Tibial nerve (tissue), 4 donors: ENCODE data around the gene GPAT2. TPM values are rescaled to one million over a fixed set of nuclear protein-coding genes. Genes with fewer than 3 reads are reported as not detected.
"Not testable (repeated sequence)": the region's sequence is repeated elsewhere in the genome, so short reads cannot be mapped to it uniquely, and the experiment has no call there.

Source experiments
- DNase-seq, 2 donors: peaks; one replicate each; pipeline ENCODE4 v3.0.0-alpha.2; 2019; ENCODE audit warnings: low spot score in 2 of 2
- H3K27ac ChIP-seq, 4 donors: fragments of 200-600 bp; sonication (generic) in 3 of 4; one replicate each; pipeline ENCODE4 v1.5.1; 2017 to 2019; ENCODE audit warnings: mild to moderate bottlenecking in 1 of 4
- H3K27me3 ChIP-seq, 2 donors: fragments of 200-600 bp; sonication (generic) in 1 of 2; one replicate each; pipeline versions ENCODE4 v1.5.1 to v1.6.0; 2017 to 2019
- H3K36me3 ChIP-seq, 3 donors: fragments of 200-600 bp; sonication (generic); one replicate each; pipeline ENCODE4 v1.5.1; 2018 to 2019
- H3K4me1 ChIP-seq, 4 donors: fragments of 200-600 bp; sonication (generic) in 3 of 4; one replicate each; pipeline ENCODE4 v1.5.1; 2017 to 2019
- H3K4me3 ChIP-seq, 4 donors: fragments of 200-600 bp; sonication (generic) in 3 of 4; one replicate each; pipeline ENCODE4 v1.5.1; 2017 to 2019; ENCODE audit warnings: mild to moderate bottlenecking in 1 of 4, moderate library complexity in 1 of 4
- H3K9me3 ChIP-seq, 4 donors: fragments of 200-600 bp; sonication (generic) in 3 of 4; one replicate each; pipeline ENCODE4 v1.5.1; 2017 to 2019
- EP300 ChIP-seq, 2 donors: sonication (generic); formaldehyde crosslinking; IDR thresholded peaks; one replicate each; pipeline ENCODE4 v1.6.1; 2017; ENCODE audit warnings: antibody characterized with exemption in 2 of 2, mild to moderate bottlenecking in 1 of 2
- POLR2A ChIP-seq, 2 donors: fragments of 450-650 bp; IDR thresholded peaks; one replicate each; pipeline ENCODE4 v1.6.1; 2017; ENCODE audit warnings: antibody characterized with exemption in 2 of 2, mild to moderate bottlenecking in 2 of 2, moderate library complexity in 2 of 2
- WGBS, 2 donors: methylation state at CpG; one replicate each; pipeline ENCODE4 v1.1.5; 2018; 5-methylcytosine and 5-hydroxymethylcytosine counted together
- total RNA-seq, 4 donors: library from RNA; depleted of rRNA; stranded (reverse); fragments of >200 nt; gene quantifications; one replicate each; pipeline ENCODE4 v1.1.0, GENCODE V29; 2016
- TF ChIP-seq, protein P1 (sequence below), 5 experiments: fragments of 200-600 bp in 3 of 5; fragments of 450-650 bp in 2 of 5; sonication (generic) in 3 of 5; IDR thresholded peaks; one replicate each; pipeline ENCODE4 v1.5.1; 2016 to 2019; ENCODE audit warnings: antibody characterized with exemption in 5 of 5, mild to moderate bottlenecking in 3 of 5, moderate library complexity in 2 of 5

GPAT2 gene
- total RNA-seq, 4 donors from 2014 or later, result 4.2 to 12.4 (median 6.4) TPM

DNA sequence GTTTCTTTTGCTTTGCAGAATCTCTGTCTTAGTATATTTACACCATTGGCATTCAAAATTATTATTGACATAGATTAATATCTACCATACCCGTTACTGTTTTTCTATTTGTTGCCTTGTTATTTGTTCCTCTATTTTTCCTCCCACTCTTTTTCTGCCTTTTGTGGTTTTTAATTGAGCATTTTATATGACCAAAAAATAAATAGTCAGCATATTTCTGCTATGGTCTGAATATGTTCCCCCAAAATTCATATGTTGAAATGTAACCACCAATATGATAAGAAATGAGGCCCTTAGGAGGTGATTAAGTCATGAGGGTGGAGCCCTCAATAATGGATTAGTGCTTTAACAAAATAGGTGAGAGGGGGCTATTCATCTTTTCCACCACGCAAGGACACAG lies 46.3 kb upstream of the GPAT2 start:
- Histone ChIP-seq H3K4me3 (no peak overlapping the region), H3K27me3 (no peaks in the 10 kb centered on the region), H3K4me1 (peaks cover 0 to 14% (median 6%) of the 10 kb centered on the region in 4 donors), H3K36me3 (no peaks in the 10 kb centered on the region), H3K9me3 (peaks cover 0 to 12% (median 3%) of the 10 kb centered on the region in 4 donors), H3K27ac (no peak overlapping the region)
- TF ChIP-seq, protein P1, sequence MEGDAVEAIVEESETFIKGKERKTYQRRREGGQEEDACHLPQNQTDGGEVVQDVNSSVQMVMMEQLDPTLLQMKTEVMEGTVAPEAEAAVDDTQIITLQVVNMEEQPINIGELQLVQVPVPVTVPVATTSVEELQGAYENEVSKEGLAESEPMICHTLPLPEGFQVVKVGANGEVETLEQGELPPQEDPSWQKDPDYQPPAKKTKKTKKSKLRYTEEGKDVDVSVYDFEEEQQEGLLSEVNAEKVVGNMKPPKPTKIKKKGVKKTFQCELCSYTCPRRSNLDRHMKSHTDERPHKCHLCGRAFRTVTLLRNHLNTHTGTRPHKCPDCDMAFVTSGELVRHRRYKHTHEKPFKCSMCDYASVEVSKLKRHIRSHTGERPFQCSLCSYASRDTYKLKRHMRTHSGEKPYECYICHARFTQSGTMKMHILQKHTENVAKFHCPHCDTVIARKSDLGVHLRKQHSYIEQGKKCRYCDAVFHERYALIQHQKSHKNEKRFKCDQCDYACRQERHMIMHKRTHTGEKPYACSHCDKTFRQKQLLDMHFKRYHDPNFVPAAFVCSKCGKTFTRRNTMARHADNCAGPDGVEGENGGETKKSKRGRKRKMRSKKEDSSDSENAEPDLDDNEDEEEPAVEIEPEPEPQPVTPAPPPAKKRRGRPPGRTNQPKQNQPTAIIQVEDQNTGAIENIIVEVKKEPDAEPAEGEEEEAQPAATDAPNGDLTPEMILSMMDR (IDR thresholded peaks at IDR 0.05), result no peak
- TF ChIP-seq POLR2A (IDR thresholded peaks at IDR 0.05) (no peak), EP300 (IDR thresholded peaks at IDR 0.05) (no peak)
- DNase-seq, result no peak
- 82 to 85% methylated on average over 2 of the region's 2 CpGs for WGBS, 2 donors

DNA sequence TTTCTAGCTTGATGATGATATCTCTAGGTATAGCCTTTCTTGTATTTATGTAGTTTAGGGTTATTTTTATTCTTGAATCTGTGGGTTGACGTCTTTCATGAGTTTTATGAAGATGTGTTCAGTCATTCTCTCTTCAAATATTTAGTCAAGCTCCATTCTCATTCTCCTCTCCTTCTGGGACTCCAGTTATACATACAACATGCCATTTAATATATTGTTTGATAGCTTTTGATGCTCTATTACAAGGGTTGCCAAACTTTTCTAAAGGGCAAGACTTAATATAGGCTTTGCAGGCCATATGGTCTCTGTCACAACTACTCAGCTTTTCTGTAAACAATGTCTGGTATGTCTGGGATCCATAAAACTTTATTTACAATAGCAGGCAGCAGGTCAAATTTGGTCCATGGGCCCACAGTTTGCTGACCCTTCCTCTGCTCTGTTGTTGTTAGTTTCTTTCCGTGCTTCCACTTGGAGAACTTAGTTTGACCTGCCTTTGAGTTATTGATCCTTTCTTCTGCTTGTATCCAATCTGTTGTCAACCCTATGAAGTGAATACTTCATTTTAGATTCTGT lies 40.6 kb upstream of the GPAT2 start:
- Histone ChIP-seq H3K36me3 (no peaks in the 10 kb centered on the region), H3K4me3 (no peak overlapping the region), H3K27me3 (no peaks in the 10 kb centered on the region), H3K27ac (no peak overlapping the region), H3K4me1 (no peaks in the 10 kb centered on the region), H3K9me3 (peaks cover 0 to 22% (median 3%) of the 10 kb centered on the region in 4 donors)
- no peak for DNase-seq
- TF ChIP-seq EP300 (IDR thresholded peaks at IDR 0.05) (no peak), POLR2A (IDR thresholded peaks at IDR 0.05) (no peak)
- TF ChIP-seq, protein P1 (IDR thresholded peaks at IDR 0.05), result no peak
- WGBS, 2 donors, result 61 to 64% methylated on average over 2 of the region's 2 CpGs

DNA sequence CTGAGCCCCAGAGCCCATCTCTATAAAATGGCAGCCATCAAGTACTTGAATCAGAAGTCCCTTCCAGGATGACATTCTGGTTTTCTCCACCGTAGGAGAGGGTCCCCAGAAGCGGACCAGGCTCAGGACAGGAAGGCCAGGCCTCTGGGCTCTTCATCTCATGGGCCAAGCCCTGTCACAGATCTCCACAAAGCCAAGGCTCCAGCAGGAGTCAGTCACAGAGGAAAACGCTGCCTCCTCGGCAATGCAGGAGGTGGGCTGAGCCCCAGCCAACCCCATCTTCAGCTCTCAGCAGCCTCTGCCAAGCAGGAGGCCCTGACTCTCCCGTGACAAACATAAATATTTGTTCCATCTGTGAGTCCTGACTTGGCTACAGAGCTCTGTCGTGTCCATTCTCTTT lies 39.4 kb upstream of the GPAT2 start:
- no peaks in the 10 kb centered on the region for H3K4me1 ChIP-seq
- DNase-seq, result peak in 1 of 2 donors; percentile 1
- 78 to 79% methylated on average over 6 of the region's 6 CpGs for WGBS, 2 donors
- no peaks in the 10 kb centered on the region for H3K36me3 ChIP-seq
- peaks cover 0 to 22% (median 3%) of the 10 kb centered on the region in 4 donors for H3K9me3 ChIP-seq
- H3K4me3 ChIP-seq, result no peak overlapping the region
- H3K27ac ChIP-seq, result no peak overlapping the region
- TF ChIP-seq, protein P1 (IDR thresholded peaks at IDR 0.05), result no peak
- TF ChIP-seq POLR2A (IDR thresholded peaks at IDR 0.05), result no peak
- TF ChIP-seq EP300 (IDR thresholded peaks at IDR 0.05), result no peak
- H3K27me3 ChIP-seq, result no peaks in the 10 kb centered on the region

DNA sequence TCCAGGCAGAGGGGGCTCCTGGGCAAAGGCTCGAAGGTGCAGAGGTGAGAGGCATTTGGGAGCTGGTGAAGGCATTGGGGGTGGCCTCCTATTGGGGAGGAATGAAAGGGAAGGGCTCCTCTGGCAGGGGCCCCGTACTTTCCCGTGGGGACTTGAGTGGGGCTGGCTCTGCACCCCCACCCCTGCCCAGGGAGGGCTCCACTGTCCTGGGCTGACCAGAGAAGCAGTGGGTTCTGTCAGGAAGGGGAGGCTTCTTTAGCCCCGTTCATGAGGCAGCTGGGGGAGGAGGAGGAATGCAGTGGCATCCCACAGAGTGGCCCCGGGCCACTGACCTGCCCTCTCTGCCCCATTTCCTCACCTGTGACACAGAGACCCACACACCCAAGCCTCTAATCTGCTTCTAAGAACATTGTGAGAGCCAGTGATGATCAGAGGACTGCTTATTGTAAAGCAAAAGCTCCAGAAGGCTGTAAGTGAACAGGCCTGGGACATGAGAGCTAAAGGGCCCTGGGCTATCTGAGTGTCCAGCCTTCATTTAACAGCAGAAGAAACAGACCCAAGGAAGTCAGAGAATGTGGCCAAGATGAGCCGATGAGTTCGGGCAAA lies 38.6 kb upstream of the GPAT2 start:
- TF ChIP-seq POLR2A (IDR thresholded peaks at IDR 0.05) (no peak), EP300 (IDR thresholded peaks at IDR 0.05) (no peak)
- TF ChIP-seq, protein P1 (IDR thresholded peaks at IDR 0.05), result no peak
- H3K27ac ChIP-seq, result no peak overlapping the region
- H3K4me3 ChIP-seq, result no peak overlapping the region
- 64 to 66% methylated on average over 7 of the region's 7 CpGs for WGBS, 2 donors
- no peaks in the 10 kb centered on the region for H3K4me1 ChIP-seq
- H3K9me3 ChIP-seq, result peaks cover 0 to 22% (median 3%) of the 10 kb centered on the region in 4 donors
- H3K36me3 ChIP-seq, result no peaks in the 10 kb centered on the region
- DNase-seq, result no peak
- H3K27me3 ChIP-seq, result no peaks in the 10 kb centered on the region

DNA sequence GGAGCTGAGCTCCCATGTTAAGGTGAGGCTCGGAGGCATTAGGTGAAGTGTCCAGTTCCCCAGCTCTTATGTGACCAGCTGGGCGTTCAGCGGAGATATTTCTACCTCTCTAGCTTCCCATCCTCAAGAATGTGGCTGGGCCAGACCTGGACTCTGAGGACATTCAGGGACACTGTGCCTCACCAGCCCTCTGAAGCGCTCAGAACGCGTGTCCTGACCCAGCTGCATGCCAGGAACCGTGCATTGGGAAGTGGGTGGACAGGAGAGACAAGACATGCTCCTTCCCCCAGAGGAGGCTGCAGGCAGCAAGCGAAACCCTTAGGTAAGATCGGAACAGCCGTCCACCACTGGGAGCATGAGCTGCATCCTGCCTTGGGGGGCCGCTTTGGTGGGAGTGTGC lies 38.0 kb upstream of the GPAT2 start:
- DNase-seq, result no peak
- Histone ChIP-seq H3K27me3 (no peaks in the 10 kb centered on the region), H3K9me3 (peaks cover 0 to 22% (median 3%) of the 10 kb centered on the region in 4 donors), H3K36me3 (no peaks in the 10 kb centered on the region), H3K27ac (no peak overlapping the region), H3K4me3 (no peak overlapping the region), H3K4me1 (no peaks in the 10 kb centered on the region)
- TF ChIP-seq, protein P1 (IDR thresholded peaks at IDR 0.05), result no peak
- TF ChIP-seq POLR2A (IDR thresholded peaks at IDR 0.05) (no peak), EP300 (IDR thresholded peaks at IDR 0.05) (no peak)
- WGBS, 2 donors, result 83 to 84% methylated on average over 9 to 11 of the region's 11 CpGs

DNA sequence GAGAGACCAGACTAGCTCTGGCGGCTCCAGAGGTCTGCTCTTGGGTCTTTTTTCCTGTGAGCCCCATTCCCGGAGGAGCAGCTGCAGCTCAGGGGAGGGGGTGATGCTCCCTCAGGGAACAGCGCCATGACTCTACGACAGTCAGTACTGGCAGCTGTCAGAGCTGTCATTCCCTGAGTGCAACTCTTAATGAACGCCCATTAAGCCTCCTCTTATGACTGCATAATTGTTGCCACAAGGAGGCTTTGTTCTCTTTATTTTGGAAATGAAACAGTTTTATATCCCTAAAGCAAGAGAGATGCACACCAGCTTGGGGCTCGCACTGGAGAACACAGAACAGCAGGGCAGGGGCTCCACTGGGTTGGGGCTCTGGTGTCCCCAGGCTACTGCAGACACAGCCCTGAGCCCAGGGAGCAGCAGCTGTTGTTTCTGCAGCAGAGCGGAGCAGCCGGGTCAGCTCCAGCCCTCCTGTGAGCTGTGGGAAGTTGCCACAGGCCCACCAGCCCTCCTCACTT lies 37.3 kb upstream of the GPAT2 start:
- 38 to 51% methylated on average over 6 to 7 of the region's 8 CpGs for WGBS, 2 donors
- not testable (repeated sequence) for H3K36me3 ChIP-seq, H3K4me3 ChIP-seq, DNase-seq, H3K27ac ChIP-seq, H3K27me3 ChIP-seq, H3K4me1 ChIP-seq
- peaks cover 0 to 20% (median 3%) of the 10 kb centered on the region in 4 donors for H3K9me3 ChIP-seq

DNA sequence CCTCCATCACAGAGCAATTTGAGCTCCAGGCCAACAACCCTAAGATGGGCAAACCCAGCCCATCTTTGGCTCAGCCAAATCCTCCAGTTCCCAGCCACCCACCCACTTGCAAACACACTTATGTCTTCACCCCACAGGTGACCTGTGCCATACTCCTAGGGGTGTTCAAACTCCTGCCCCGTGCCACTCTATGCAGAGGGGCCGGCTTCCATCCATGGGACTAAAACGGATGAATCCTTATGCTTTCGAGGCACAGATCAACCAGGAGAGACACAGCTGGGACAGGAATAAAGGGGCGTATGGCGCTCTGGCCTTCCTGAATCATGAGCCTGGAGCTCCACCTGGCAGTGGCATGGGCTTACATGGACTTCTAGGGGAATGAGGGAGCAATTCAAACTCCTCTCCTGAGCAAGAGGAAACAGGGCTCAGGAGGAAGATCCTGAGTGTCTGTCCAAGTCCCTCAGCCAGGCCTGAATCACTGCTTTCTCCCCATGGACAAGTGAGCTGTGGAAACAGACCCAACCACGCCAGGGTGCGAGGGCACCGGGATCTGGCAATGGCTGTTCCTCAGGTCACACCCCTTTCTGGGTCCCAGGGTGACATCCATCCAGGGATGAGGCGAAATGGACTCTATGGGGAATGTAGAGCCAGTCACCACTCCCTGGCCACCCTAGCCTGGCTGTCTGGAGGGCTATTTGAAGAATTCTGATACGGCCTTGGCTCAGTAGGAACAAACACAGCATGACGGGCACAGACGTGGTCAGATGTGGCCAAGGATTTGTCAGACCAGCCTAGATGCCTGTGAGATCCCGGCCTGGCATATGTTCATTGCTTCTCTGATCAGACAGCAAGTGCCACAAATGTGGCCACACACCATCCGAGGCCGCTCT lies 36.6 kb upstream of the GPAT2 start:
- not testable (repeated sequence) for H3K27ac ChIP-seq, H3K4me3 ChIP-seq, H3K27me3 ChIP-seq, H3K4me1 ChIP-seq, H3K36me3 ChIP-seq, DNase-seq
- peaks cover 0 to 13% (median 2%) of the 10 kb centered on the region in 4 donors for H3K9me3 ChIP-seq
- 81 to 89% methylated on average over 9 to 14 of the region's 16 CpGs for WGBS, 2 donors
